ENCODE measurements around the gene ANKRD34A.

DNA sequence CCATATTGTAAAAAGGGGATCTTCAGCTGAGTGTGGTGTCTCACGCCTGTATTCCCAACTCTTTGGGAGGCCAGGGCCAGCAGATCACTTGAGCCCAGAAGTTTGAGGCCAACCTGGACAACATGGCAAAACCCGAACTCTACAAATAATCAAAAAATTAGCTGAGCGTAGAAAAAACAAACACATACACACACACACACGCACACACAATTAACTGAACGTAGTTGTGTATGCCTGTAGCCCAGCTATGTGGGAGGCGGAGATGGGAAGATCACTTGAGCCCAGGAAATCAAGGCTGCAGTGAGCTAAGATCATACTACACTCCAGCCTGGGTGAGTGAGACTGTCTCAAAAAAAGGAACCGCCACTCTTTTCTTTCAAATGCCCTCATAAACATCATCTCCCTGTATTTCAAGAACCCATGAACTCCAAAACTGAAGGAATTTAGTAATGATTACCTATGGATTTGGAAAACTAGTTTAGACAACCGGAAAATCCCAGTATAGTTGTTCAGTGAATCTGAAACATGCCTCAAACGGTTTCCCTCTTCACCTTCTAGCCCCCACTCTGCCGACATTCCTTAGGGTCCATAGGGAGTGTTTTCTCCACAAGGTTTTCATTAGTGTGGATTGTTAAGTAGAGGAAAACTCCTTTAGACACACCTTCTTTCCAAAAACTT is 27.5 kb upstream of the ANKRD34A start:
- TF ChIP-seq CTCF (tag by site-specific recombination; IDR thresholded peaks at IDR 0.05) (no peak), ZNF48 (tag by site-specific recombination; IDR thresholded peaks at IDR 0.05) (no peak), ZNF416 (tag by site-specific recombination; IDR thresholded peaks at IDR 0.05) (no peak)
